GM12878 (cell line): Measurements from ENCODE around the gene EXOC4. TPM values are rescaled to one million over a fixed set of nuclear protein-coding genes. Genes with fewer than 3 reads are reported as not detected.

Experiments used
- ATAC-seq: fragments of 200-7000 bp; cut with Tn5 transposase; 3 replicates; pipeline ENCODE4 v1.9.1; 2020; ENCODE audit warnings: mild to moderate bottlenecking, moderate library complexity
- BruUV-seq: library from RNA; stranded (reverse); fragments of 400-500 nt; replicated peaks from 2 replicates; lab custom pipeline; 2021; lab: Mats Ljungman, UMichigan
- CTCF ChIA-PET: fragments of 300-600 bp; sonication (Branson Sonifier 250); formaldehyde crosslinking; extraction: SDS; loops from one replicate; lab custom pipeline; 2021; ENCODE audit warnings: inconsistent platforms; lab: Yijun Ruan, JAX
- POLR2A ChIA-PET: fragments of 350-600 bp; formaldehyde crosslinking; extraction: SDS; loops from one replicate; lab custom pipeline; 2021; ENCODE audit warnings: inconsistent platforms; lab: Charles Lee
- RAD21 ChIA-PET: fragments of 300-600 bp; sonication (Branson Sonifier 250); formaldehyde crosslinking; loops from one replicate; lab custom pipeline; 2023; ENCODE audit warnings: antibody characterized with exemption; ENCODE audit not compliant: unreplicated experiment; lab: Charles Lee
- SMC1A ChIA-PET: fragments of 300-600 bp; sonication (Branson Sonifier 250); formaldehyde crosslinking; loops from one replicate; lab custom pipeline; 2023; ENCODE audit not compliant: unreplicated experiment, uncharacterized antibody; lab: Charles Lee
- DNase-seq: peaks from one replicate; pipeline ENCODE4 v3.0.0-alpha.2; 2011; ENCODE audit warnings: low read depth, low spot score
- FAIRE-seq: peaks from 3 replicates; lab custom pipeline; 2011; peaks lifted over from hg19 to GRCh38; lab: Jason Lieb, UNC
- H2AFZ ChIP-seq: 2 replicates; pipeline ENCODE4 v1.6.0; 2011; ENCODE audit warnings: low read depth, low read length, control low read depth; ENCODE audit not compliant: control insufficient read depth
- H3K27ac ChIP-seq: 2 replicates; pipeline ENCODE4 v1.5.1; 2011; ENCODE audit warnings: control low read depth; ENCODE audit not compliant: control insufficient read depth, insufficient read depth
- H3K27me3 ChIP-seq, 2 experiments: replicated peaks in 1 of 2; 2 replicates each; pipeline versions ENCODE4 v1.6.0 to v1.6.1; 2011; ENCODE audit warnings: low read length in 1 of 2; ENCODE audit not compliant: control insufficient read depth in 2 of 2, insufficient read depth in 2 of 2
- H3K36me3 ChIP-seq, 2 experiments: 2 replicates each; pipeline ENCODE4 v1.5.1; 2011; ENCODE audit warnings: low read length in 1 of 2; ENCODE audit not compliant: control insufficient read depth in 2 of 2, insufficient read depth in 2 of 2
- H3K4me1 ChIP-seq: 2 replicates; pipeline ENCODE4 v1.6.1; 2011; ENCODE audit warnings: mild to moderate bottlenecking, low read length, moderate library complexity, mixed read lengths; ENCODE audit not compliant: control insufficient read depth, insufficient read depth
- H3K4me2 ChIP-seq: 2 replicates; pipeline ENCODE4 v1.6.0; 2011; ENCODE audit warnings: control low read depth; ENCODE audit not compliant: control insufficient read depth, insufficient read depth
- H3K4me3 ChIP-seq: fragments of 200-600 bp; sonication (generic); 2 replicates; pipeline ENCODE4 v1.5.1; 2016
- H3K79me2 ChIP-seq: 2 replicates; pipeline ENCODE4 v1.6.0; 2011; ENCODE audit warnings: low read length; ENCODE audit not compliant: control insufficient read depth, insufficient read depth
- H3K9ac ChIP-seq: 2 replicates; pipeline ENCODE4 v1.8.0; 2011; ENCODE audit warnings: low read length, control low read depth, mixed read lengths; ENCODE audit not compliant: control insufficient read depth, insufficient read depth
- H3K9me3 ChIP-seq: replicated peaks from 3 replicates; pipeline ENCODE4 v1.5.1; 2011; ENCODE audit warnings: mild to moderate bottlenecking, low read length; ENCODE audit not compliant: control insufficient read depth, insufficient read depth
- H4K20me1 ChIP-seq: 2 replicates; pipeline ENCODE4 v1.6.0; 2011; ENCODE audit not compliant: control insufficient read depth, insufficient read depth
- BHLHE40 ChIP-seq, 2 experiments: fragments of 450-650 bp in 1 of 2; IDR thresholded peaks; 2 replicates each; pipeline ENCODE4 v1.6.1; 2011 to 2017; ENCODE audit warnings: low read depth in 2 of 2, borderline replicate concordance in 1 of 2, improper control_type of control experiment in 1 of 2, low read length in 1 of 2, mild to moderate bottlenecking in 1 of 2
- RAD21 ChIP-seq: IDR thresholded peaks from 2 replicates; pipeline ENCODE4 v1.6.1; 2011; ENCODE audit warnings: mild to moderate bottlenecking, low read depth, low read length, moderate library complexity; ENCODE audit not compliant: insufficient read depth
- RB1 ChIP-seq: fragments of 450-650 bp; formaldehyde crosslinking; IDR thresholded peaks from 2 replicates; pipeline ENCODE4 v1.6.1; 2017; ENCODE audit warnings: mild to moderate bottlenecking, borderline replicate concordance
- ZNF384 ChIP-seq: IDR thresholded peaks from 2 replicates; pipeline ENCODE4 v1.6.1; 2012; ENCODE audit warnings: low read depth, mild to moderate bottlenecking, low read length, improper control_type of control experiment, borderline replicate concordance
- WGBS: methylation state at CpG from one replicate; pipeline ENCODE4 v1.1.6; 2016; ENCODE audit warnings: low lambda C conversion rate; ENCODE audit not compliant: insufficient replicate concordance, insufficient coverage; ENCODE audit errors: missing lambda C conversion rate; 5-methylcytosine and 5-hydroxymethylcytosine counted together
- in situ Hi-C: fragments of 300-500 bp; cut with MboI; formaldehyde crosslinking; loops from 9 replicates; pipeline ENCODE4 v1.14.3; 2018; ENCODE audit warnings: mixed read lengths
- intact Hi-C: fragments of 100-400 bp; cut with micrococcal nuclease; formaldehyde crosslinking; loops from one replicate; pipeline ENCODE4 v1.14.2; 2022; ENCODE audit not compliant: unreplicated experiment
- polyA plus RNA-seq, 11 experiments: library from polyadenylated mRNA; depleted of rRNA in 4 of 11; unstranded in 6 of 11; stranded (reverse) in 5 of 11; fragments of >200 nt; fragmentation: Nextera tagmentation in 4 of 11; fragmentation: Illumina TruSeq in 1 of 11; extraction: Ambion mirVana in 4 of 11; extraction: Trizol in 1 of 11; gene quantifications; 1 replicate in 1 of 11; 2 replicates in 10 of 11; pipeline versions ENCODE4 v1.2.1 to v1.2.3, GENCODE V29; 2011 to 2016; ENCODE audit warnings: inconsistent platforms in 2 of 11, missing spikeins in 2 of 11, low read depth in 1 of 11
- total RNA-seq, 4 experiments: library from RNA; depleted of rRNA in 3 of 4; stranded (reverse); fragments of >200 nt in 3 of 4; fragmentation: Illumina TruSeq in 1 of 4; extraction: Trizol in 1 of 4; gene quantifications; 2 replicates each; pipeline versions ENCODE4 v1.2.1 to v1.2.3, GENCODE V29; 2013 to 2021

The EXOC4 gene
- total and polyA plus RNA-seq, 10 of the 15 experiments (the other 5 are each of a cell fraction or from before 2014, with no cell fraction given): 13.2 to 44.5 (median 29.6) TPM

DNA sequence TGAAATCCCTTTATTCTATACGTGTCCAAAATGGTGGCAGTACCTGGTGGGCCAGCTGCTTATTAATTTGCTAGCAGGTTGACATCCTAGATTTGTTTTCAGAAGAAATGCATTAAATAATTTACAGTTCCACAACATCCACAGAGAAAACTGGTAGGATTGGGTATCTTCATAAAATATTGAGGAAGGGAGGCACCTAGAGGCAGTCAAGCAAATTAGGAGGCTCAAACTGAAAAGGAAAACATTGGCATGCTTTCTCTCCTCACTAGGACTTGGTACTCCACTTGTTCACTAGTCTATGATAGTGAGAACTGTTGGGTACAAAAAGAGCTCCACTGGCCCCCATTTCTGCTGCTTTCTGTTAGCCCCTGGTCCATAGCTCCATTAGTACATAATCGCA lies 855.9 kb downstream of the EXOC4 start:
- no peaks in the 10 kb centered on the region for H3K79me2 ChIP-seq
- H3K36me3 ChIP-seq: no peaks in the 10 kb centered on the region
- intact Hi-C loops: no loop called here
- no peak overlapping the region for H3K27ac ChIP-seq
- H3K9me3 ChIP-seq: no peaks in the 10 kb centered on the region
- no peak overlapping the region for H2AFZ ChIP-seq
- FAIRE-seq (no peak), DNase-seq (no peak), ATAC-seq (no peak)
- ChIA-PET RAD21 (no interaction called here), CTCF (interaction anchor here (0.9 kb wide), 1 partner anchor 32 kb away, joined by 3 read pairs; no protein-coding TSS in a partner anchor), POLR2A (no interaction called here), SMC1A (interaction anchor here (0.9 kb wide), 1 partner anchor 11 kb away, joined by 3 read pairs; no protein-coding TSS in a partner anchor)
- H3K4me2 ChIP-seq: no peak overlapping the region
- no peak overlapping the region for H3K4me3 ChIP-seq
- TF ChIP-seq RAD21 (0 out of 2 replicates have a peak, but pooled peaks have one; percentile 6), BHLHE40 (IDR thresholded peaks at IDR 0.05; ENCODE audit: borderline replicate concordance in 1 of 2, low read depth in 2 of 2, low read length in 1 of 2) (no peak)
- no peak overlapping the region for H3K9ac ChIP-seq
- no peaks in the 10 kb centered on the region for H3K4me1 ChIP-seq
- BruUV-seq: no TSS peak
- in situ Hi-C loops: no loop called here
- H4K20me1 ChIP-seq: no peaks in the 10 kb centered on the region
- no peaks in the 10 kb centered on the region for H3K27me3 ChIP-seq
- WGBS: 93% methylated on average over 2 of the region's 2 CpGs

DNA sequence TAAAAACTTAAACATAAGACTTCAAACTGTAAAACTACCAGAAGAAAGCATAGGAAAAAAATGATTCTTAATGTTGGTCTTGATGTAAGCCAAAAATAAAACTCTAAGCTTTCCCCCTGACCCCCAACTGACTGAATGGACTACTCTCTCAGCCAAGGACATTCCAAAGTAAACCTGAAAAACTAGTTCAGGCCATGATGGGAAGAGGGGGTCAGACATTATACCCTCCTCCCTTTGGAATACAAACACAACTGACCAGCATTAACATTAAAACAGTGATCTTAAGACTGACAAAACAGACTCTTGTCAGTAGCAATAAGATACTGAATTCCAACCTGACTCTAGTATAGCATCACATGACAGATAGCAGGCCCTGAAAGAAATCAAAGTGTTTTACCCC lies 860.8 kb downstream of the EXOC4 start:
- Histone ChIP-seq H2AFZ (no peak overlapping the region), H3K4me1 (no peaks in the 10 kb centered on the region), H3K27me3 (no peaks in the 10 kb centered on the region), H3K27ac (no peak overlapping the region), H3K36me3 (no peaks in the 10 kb centered on the region), H4K20me1 (no peaks in the 10 kb centered on the region), H3K4me2 (no peak overlapping the region), H3K9ac (no peak overlapping the region), H3K79me2 (no peaks in the 10 kb centered on the region), H3K4me3 (no peak overlapping the region), H3K9me3 (no peaks in the 10 kb centered on the region)
- in situ Hi-C loops: no loop called here
- ChIA-PET RAD21 (no interaction called here), SMC1A (no interaction called here), CTCF (no interaction called here), POLR2A (interaction anchor here (0.6 kb wide), 1 partner anchor 1437 kb away, joined by 3 read pairs; no protein-coding TSS in a partner anchor)
- no TSS peak for BruUV-seq
- intact Hi-C loops: no loop called here
- ATAC-seq (no peak), DNase-seq (no peak), FAIRE-seq (no peak)
- no peak for TF ChIP-seq RB1
- no peak for TF ChIP-seq ZNF384
